HUES48 (cell line): Measurements from ENCODE around the gene BHLHE40.

Source experiments
- H3K27ac ChIP-seq: one replicate; pipeline ENCODE4 v1.7.0; 2013; ENCODE audit warnings: low read depth, low read length, inconsistent platforms
- H3K27me3 ChIP-seq: 2 replicates; pipeline ENCODE4 v1.6.1; 2013; ENCODE audit warnings: mild to moderate bottlenecking, low read length; ENCODE audit not compliant: control insufficient read depth, insufficient read depth
- H3K36me3 ChIP-seq: 2 replicates; pipeline ENCODE4 v1.6.1; 2013; ENCODE audit warnings: low read length; ENCODE audit not compliant: control insufficient read depth, insufficient read depth
- H3K4me1 ChIP-seq: 2 replicates; pipeline ENCODE4 v1.6.1; 2013; ENCODE audit warnings: mild to moderate bottlenecking, low read length; ENCODE audit not compliant: control insufficient read depth, insufficient read depth
- H3K4me3 ChIP-seq: 2 replicates; pipeline ENCODE4 v1.5.1; 2013; ENCODE audit warnings: mild to moderate bottlenecking, low read depth, low read length
- H3K9ac ChIP-seq: 2 replicates; pipeline ENCODE4 v1.6.1; 2013; ENCODE audit warnings: mild to moderate bottlenecking, low read depth, low read length, moderate library complexity
- H3K9me3 ChIP-seq: 2 replicates; pipeline ENCODE4 v1.6.1; 2013; ENCODE audit warnings: low read length; ENCODE audit not compliant: control insufficient read depth, insufficient read depth

Gene BHLHE40

DNA sequence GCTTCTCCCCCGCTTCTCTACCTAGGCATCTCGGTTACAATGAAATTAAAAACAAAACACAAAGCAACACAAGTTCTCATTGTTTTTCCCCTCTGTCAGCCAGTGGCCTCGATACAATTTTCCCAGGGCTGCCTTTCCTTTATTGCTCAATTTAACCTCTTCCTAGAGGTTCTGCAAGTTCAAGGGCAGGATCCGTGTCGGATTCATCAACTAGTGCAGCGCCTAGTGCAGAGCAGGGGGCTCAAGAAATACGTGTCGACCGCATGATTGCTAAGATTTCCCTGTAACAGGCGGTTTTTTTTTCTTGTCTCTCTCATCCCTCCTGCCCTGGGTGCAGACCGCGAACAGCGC lies 1.4 kb upstream of the BHLHE40 start:
- H3K9ac ChIP-seq, result 0 out of 2 replicates have a peak overlapping the region, but pooled peaks have one; percentile 11
- H3K36me3 ChIP-seq, result peaks cover under 1% of the 10 kb centered on the region
- H3K27ac ChIP-seq, result peak overlapping the region; percentile 88
- H3K4me1 ChIP-seq, result peaks cover 17% of the 10 kb centered on the region
- H3K4me3 ChIP-seq, result peak overlapping the region; percentile 60
- no peaks in the 10 kb centered on the region for H3K9me3 ChIP-seq
- peaks cover 51% of the 10 kb centered on the region for H3K27me3 ChIP-seq

DNA sequence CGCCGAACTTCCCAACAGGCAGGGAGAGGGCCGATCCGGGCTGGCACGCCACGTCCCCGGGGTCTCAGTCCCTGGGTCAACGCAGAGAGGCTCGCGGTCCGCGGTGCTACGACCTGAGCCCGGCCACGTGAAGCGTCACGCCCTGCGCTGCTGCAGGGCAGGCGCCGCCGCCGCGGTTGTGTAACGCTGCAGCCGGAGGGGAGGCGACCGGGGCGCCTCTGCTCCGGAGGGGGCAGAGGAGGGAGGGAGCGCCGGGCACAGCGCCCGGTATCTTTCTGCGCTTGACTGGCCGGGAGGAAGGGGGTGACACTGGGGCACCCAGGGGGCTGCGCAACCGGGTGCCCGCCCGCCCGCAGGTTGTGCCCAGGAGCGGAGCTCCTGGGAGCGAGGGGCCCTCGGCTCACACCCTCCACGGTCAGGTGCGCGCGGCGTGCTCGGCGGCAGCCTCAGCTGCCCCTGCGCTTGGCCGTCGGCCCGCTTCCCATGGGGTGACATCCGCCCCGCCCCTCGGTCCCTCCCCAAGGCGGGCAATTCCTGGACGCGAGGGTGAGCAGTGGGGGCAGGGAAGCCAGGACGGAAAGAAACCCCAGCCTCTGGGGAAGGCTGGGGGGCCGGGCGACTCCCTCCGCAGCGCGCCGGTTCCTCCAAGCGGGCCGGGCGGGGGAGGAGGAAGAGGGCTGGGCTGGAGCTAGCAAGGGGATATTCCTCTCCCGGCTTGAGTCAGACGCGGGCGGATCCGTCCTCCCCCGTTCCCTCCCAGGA lies 852 bp upstream of the BHLHE40 start:
- Histone ChIP-seq H3K27ac (peak overlapping the region; percentile 88), H3K9ac (0 out of 2 replicates have a peak overlapping the region, but pooled peaks have one; percentile 11), H3K9me3 (no peaks in the 10 kb centered on the region), H3K4me3 (peak overlapping the region; percentile 60), H3K36me3 (peaks cover 3% of the 10 kb centered on the region), H3K4me1 (peaks cover 17% of the 10 kb centered on the region), H3K27me3 (peaks cover 55% of the 10 kb centered on the region)

- Histone ChIP-seq H3K27me3 (peaks cover 56% of the 10 kb centered on the region), H3K9me3 (no peaks in the 10 kb centered on the region), H3K9ac (no peak overlapping the region)
Measured at GRCh38 chr3:4978966-4979427, 240 bp upstream of the BHLHE40 start.

DNA sequence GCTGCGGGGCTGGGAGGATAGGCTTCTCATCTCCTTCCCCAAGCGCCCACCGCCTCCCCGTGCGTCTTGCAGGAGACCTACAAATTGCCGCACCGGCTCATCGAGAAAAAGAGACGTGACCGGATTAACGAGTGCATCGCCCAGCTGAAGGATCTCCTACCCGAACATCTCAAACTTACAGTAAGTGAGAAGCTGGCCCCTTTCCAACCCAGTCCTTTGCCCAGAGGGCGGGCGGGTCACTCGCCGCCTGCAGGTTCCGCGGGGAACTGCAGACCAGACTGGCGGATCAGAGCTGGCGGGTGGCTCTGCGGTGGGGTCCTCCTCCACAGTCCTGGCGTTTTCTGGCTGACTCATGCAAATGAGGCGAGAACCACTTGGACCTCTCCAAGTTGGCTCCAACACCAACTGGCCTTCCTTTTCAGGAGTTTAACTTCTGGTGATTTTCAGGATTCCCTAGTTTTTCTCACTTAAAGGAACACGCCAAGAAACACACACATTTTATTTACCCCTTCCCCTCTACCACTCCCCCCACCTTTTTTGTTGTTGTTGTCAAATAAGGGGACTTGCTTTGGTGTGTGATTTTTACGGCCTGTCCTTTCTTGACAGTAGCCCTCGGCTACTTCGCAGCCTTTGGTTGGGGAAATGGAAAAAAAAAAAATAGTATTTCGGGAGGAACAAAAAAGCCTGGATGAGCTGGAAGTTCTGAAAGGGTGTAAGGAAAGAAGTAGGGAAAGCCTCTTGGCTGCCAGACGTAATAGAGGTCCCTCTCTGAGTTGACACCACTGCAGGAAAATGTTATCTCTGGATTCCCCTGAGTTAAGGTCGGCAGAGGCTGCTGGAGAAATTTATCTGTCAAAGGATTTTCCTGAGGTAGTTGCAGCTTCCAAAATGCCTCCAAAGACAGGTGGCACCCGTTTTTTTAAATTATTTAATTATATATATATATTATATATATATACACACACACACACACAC lies 1.3 kb downstream of the BHLHE40 start:
- Histone ChIP-seq H3K27me3 (peaks cover 61% of the 10 kb centered on the region), H3K4me1 (peaks cover 17% of the 10 kb centered on the region), H3K36me3 (peaks cover 3% of the 10 kb centered on the region), H3K9ac (0 out of 2 replicates have a peak overlapping the region, but pooled peaks have one; percentile 51), H3K4me3 (peak overlapping the region; percentile 69), H3K9me3 (no peaks in the 10 kb centered on the region), H3K27ac (peak overlapping the region; percentile 88)

More at GRCh38 chr3:4978966-4979427, 240 bp upstream of the BHLHE40 start:
- Histone ChIP-seq H3K4me1 (peaks cover 17% of the 10 kb centered on the region), H3K36me3 (peaks cover 3% of the 10 kb centered on the region), H3K27ac (peak overlapping the region; percentile 88), H3K4me3 (peak overlapping the region; percentile 69)

DNA sequence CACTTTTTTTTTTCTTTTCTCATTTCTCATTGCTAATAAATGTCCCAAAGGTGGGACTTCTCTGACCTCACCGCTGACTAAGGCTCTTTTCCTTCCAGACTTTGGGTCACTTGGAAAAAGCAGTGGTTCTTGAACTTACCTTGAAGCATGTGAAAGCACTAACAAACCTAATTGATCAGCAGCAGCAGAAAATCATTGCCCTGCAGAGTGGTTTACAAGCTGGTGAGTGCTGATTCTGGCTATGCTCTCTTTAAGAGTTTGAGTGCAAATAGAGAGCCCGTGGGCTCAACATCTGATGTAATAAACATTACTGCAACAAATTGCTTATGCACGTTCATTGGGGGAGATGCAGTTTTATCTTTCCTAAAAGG lies 2.0 kb downstream of the BHLHE40 start:
- Histone ChIP-seq H3K4me1 (peaks cover 21% of the 10 kb centered on the region), H3K36me3 (peaks cover 3% of the 10 kb centered on the region), H3K27ac (no peak overlapping the region), H3K9me3 (no peaks in the 10 kb centered on the region), H3K9ac (no peak overlapping the region), H3K27me3 (peaks cover 61% of the 10 kb centered on the region), H3K4me3 (0 out of 2 replicates have a peak overlapping the region, but pooled peaks have one; percentile 23)

GRCh38 chr3:4981665-4982494 lies 2.6 kb downstream of the BHLHE40 start:
- H3K9ac ChIP-seq, result no peak overlapping the region
- no peak overlapping the region for H3K27ac ChIP-seq
- peaks cover 58% of the 10 kb centered on the region for H3K27me3 ChIP-seq
- no peaks in the 10 kb centered on the region for H3K9me3 ChIP-seq
- 0 out of 2 replicates have a peak overlapping the region, but pooled peaks have one; percentile 23 for H3K4me3 ChIP-seq
- H3K36me3 ChIP-seq, result peaks cover 3% of the 10 kb centered on the region
- H3K4me1 ChIP-seq, result peaks cover 17% of the 10 kb centered on the region

GRCh38 chr3:4982773-4983738 lies 3.8 kb downstream of the BHLHE40 start:
- Histone ChIP-seq H3K27me3 (peaks cover 46% of the 10 kb centered on the region), H3K4me3 (no peak overlapping the region), H3K27ac (peak overlapping the region; percentile 7), H3K4me1 (peaks cover 11% of the 10 kb centered on the region), H3K9ac (no peak overlapping the region), H3K9me3 (no peaks in the 10 kb centered on the region), H3K36me3 (peaks cover 3% of the 10 kb centered on the region)

GRCh38 chr3:4983739-4984510 lies 4.7 kb downstream of the BHLHE40 start:
- Histone ChIP-seq H3K27ac (peak overlapping the region; percentile 69), H3K9me3 (no peaks in the 10 kb centered on the region), H3K9ac (no peak overlapping the region), H3K4me3 (no peak overlapping the region), H3K4me1 (peaks cover 11% of the 10 kb centered on the region), H3K36me3 (peaks cover 3% of the 10 kb centered on the region), H3K27me3 (peaks cover 42% of the 10 kb centered on the region)

- H3K9ac ChIP-seq, result no peak overlapping the region
- H3K27me3 ChIP-seq, result peaks cover 39% of the 10 kb centered on the region
Measured at GRCh38 chr3:4984511-4984864, 5.3 kb downstream of the BHLHE40 start.

More at GRCh38 chr3:4984511-4984864, 5.3 kb downstream of the BHLHE40 start:
- H3K9me3 ChIP-seq, result no peaks in the 10 kb centered on the region
- H3K4me1 ChIP-seq, result peaks cover 11% of the 10 kb centered on the region
- H3K4me3 ChIP-seq, result no peak overlapping the region
- H3K27ac ChIP-seq, result peak overlapping the region; percentile 69
- peaks cover 3% of the 10 kb centered on the region for H3K36me3 ChIP-seq
